Right atrium auricular region (tissue), 2 donors: ENCODE measurements around the gene DGKG. TPM values are rescaled to one million over a fixed set of nuclear protein-coding genes. Genes with fewer than 3 reads are reported as not detected.

Source experiments
- DNase-seq: peaks from one replicate; pipeline ENCODE4 v3.0.0-alpha.2; 2019; ENCODE audit warnings: low spot score
- H3K27ac ChIP-seq, 2 donors: fragments of 200-600 bp; sonication (generic); 1 replicate in 1 of 2; 2 replicates in 1 of 2; pipeline ENCODE4 v1.5.1; 2016 to 2019
- H3K27me3 ChIP-seq, 2 donors: fragments of 200-600 bp; sonication (generic); one replicate each; pipeline versions ENCODE4 v1.5.1 to v1.6.0; 2017 to 2019
- H3K36me3 ChIP-seq: fragments of 200-600 bp; sonication (generic); one replicate; pipeline ENCODE4 v1.5.1; 2016
- H3K4me1 ChIP-seq, 2 donors: fragments of 200-600 bp; sonication (generic); one replicate each; pipeline versions ENCODE4 v1.5.1 to v1.6.0; 2017 to 2019
- H3K4me3 ChIP-seq, 2 donors: fragments of 200-600 bp; sonication (generic); 1 replicate in 1 of 2; 2 replicates in 1 of 2; pipeline ENCODE4 v1.5.1; 2017 to 2019; ENCODE audit warnings: mild to moderate bottlenecking in 1 of 2, moderate library complexity in 1 of 2
- H3K9me3 ChIP-seq, 2 donors: fragments of 200-600 bp; sonication (generic); one replicate each; pipeline ENCODE4 v1.5.1; 2019
- CTCF ChIP-seq, 2 donors: fragments of 200-600 bp; sonication (generic); IDR thresholded peaks; one replicate each; pipeline ENCODE4 v1.5.1; 2019; ENCODE audit warnings: antibody characterized with exemption in 2 of 2
- total RNA-seq, 2 donors: library from RNA; depleted of rRNA; stranded (reverse); fragments of >200 nt; gene quantifications; one replicate each; pipeline ENCODE4 v1.1.0, GENCODE V29; 2016

Gene DGKG
- total RNA-seq, 2 donors from 2014 or later = 25.1 to 27.4 TPM

- no peaks in the 10 kb centered on the region for H3K36me3 ChIP-seq
- no peak for DNase-seq
- H3K9me3 ChIP-seq = no peaks in the 10 kb centered on the region
- TF ChIP-seq CTCF (IDR thresholded peaks at IDR 0.05) = no peak
- no peaks in the 10 kb centered on the region for H3K27me3 ChIP-seq
- H3K4me1 ChIP-seq = peaks cover 0 to 8% of the 10 kb centered on the region in 2 donors
- no peak overlapping the region for H3K27ac ChIP-seq
- H3K4me3 ChIP-seq = no peak overlapping the region
Observed at GRCh38 chr3:186118692-186119091, 243.3 kb downstream of the DGKG start.

GRCh38 chr3:186117521-186118134 is 244.4 kb downstream of the DGKG start:
- no peak for TF ChIP-seq CTCF (IDR thresholded peaks at IDR 0.05)
- DNase-seq = no peak
- no peaks in the 10 kb centered on the region for H3K27me3 ChIP-seq

GRCh38 chr3:186115239-186115996 is 246.6 kb downstream of the DGKG start:
- Histone ChIP-seq H3K4me1 (peaks cover 0 to 4% of the 10 kb centered on the region in 2 donors), H3K36me3 (no peaks in the 10 kb centered on the region), H3K4me3 (no peak overlapping the region), H3K27me3 (no peaks in the 10 kb centered on the region), H3K27ac (no peak overlapping the region), H3K9me3 (no peaks in the 10 kb centered on the region)
- TF ChIP-seq CTCF (IDR thresholded peaks at IDR 0.05) = no peak
- no peak for DNase-seq

More at GRCh38 chr3:186117521-186118134, 244.4 kb downstream of the DGKG start:
- Histone ChIP-seq H3K27ac (no peak overlapping the region), H3K9me3 (no peaks in the 10 kb centered on the region), H3K36me3 (no peaks in the 10 kb centered on the region), H3K4me3 (no peak overlapping the region), H3K4me1 (peaks cover 0 to 8% of the 10 kb centered on the region in 2 donors)

GRCh38 chr3:186110975-186111974 is 250.8 kb downstream of the DGKG start:
- DNase-seq = no peak
- Histone ChIP-seq H3K4me1 (peaks cover 0 to 23% of the 10 kb centered on the region in 2 donors), H3K27ac (peak overlapping the region in 1 of 2 donors; percentile 88), H3K4me3 (no peak overlapping the region), H3K36me3 (no peaks in the 10 kb centered on the region), H3K9me3 (no peaks in the 10 kb centered on the region), H3K27me3 (no peaks in the 10 kb centered on the region)
- no peak for TF ChIP-seq CTCF (IDR thresholded peaks at IDR 0.05)

- no peak for TF ChIP-seq CTCF (IDR thresholded peaks at IDR 0.05)
- peak overlapping the region; percentile 75 to 88 for H3K27ac ChIP-seq
- peak; percentile 59 for DNase-seq
- H3K36me3 ChIP-seq = no peaks in the 10 kb centered on the region
- peaks cover 0 to 23% of the 10 kb centered on the region in 2 donors for H3K4me1 ChIP-seq
- no peaks in the 10 kb centered on the region for H3K9me3 ChIP-seq
- peak overlapping the region; percentile 48 to 82 for H3K4me3 ChIP-seq
- H3K27me3 ChIP-seq = no peaks in the 10 kb centered on the region
Observed at GRCh38 chr3:186109897-186110803, 251.9 kb downstream of the DGKG start.
